Smooth muscle cell (in vitro differentiated cells): ENCODE data around the gene TBC1D16. TPM values are rescaled to one million over a fixed set of nuclear protein-coding genes. Genes with fewer than 3 reads are reported as not detected.

Source experiments
- DNase-seq: peaks from one replicate; lab custom pipeline; 2025; ENCODE audit not compliant: unreplicated experiment; lab: John Stamatoyannopoulos, UW
- H2AFZ ChIP-seq: fragments of 200-600 bp; sonication (generic); 2 replicates; pipeline ENCODE4 v1.6.0; 2016; ENCODE audit warnings: antibody characterized with exemption, low read depth, mild to moderate bottlenecking
- H3F3A ChIP-seq: fragments of 200-600 bp; sonication (generic); 2 replicates; pipeline ENCODE4 v1.6.0; 2017; ENCODE audit warnings: antibody characterized with exemption, low read depth
- H3K27ac ChIP-seq: fragments of 200-600 bp; sonication (generic); 2 replicates; pipeline ENCODE4 v1.5.1; 2016; ENCODE audit warnings: low read depth, mild to moderate bottlenecking
- H3K27me3 ChIP-seq: fragments of 200-600 bp; sonication (generic); 2 replicates; pipeline ENCODE4 v1.6.1; 2016; ENCODE audit warnings: low read depth, mild to moderate bottlenecking
- H3K36me3 ChIP-seq: fragments of 200-600 bp; sonication (generic); 2 replicates; pipeline ENCODE4 v1.5.1; 2016; ENCODE audit warnings: low read depth
- H3K4me1 ChIP-seq: fragments of 200-600 bp; sonication (generic); 2 replicates; pipeline ENCODE4 v1.5.1; 2016; ENCODE audit warnings: low read depth
- H3K4me2 ChIP-seq: fragments of 200-600 bp; sonication (generic); 2 replicates; pipeline ENCODE4 v1.6.0; 2016; ENCODE audit warnings: mild to moderate bottlenecking
- H3K4me3 ChIP-seq: fragments of 200-600 bp; sonication (generic); 2 replicates; pipeline ENCODE4 v1.5.1; 2016; ENCODE audit warnings: mild to moderate bottlenecking
- H3K79me2 ChIP-seq: fragments of 200-600 bp; sonication (generic); 2 replicates; pipeline ENCODE4 v1.6.0; 2016; ENCODE audit warnings: low read depth, mild to moderate bottlenecking
- H3K9ac ChIP-seq: fragments of 200-600 bp; sonication (generic); 2 replicates; pipeline ENCODE4 v1.6.0; 2016; ENCODE audit warnings: low read depth
- H3K9me3 ChIP-seq: fragments of 200-600 bp; sonication (generic); replicated peaks from 2 replicates; pipeline ENCODE4 v1.5.1; 2016; ENCODE audit warnings: low read depth
- H4K20me1 ChIP-seq: fragments of 200-600 bp; sonication (generic); 2 replicates; pipeline ENCODE4 v1.6.0; 2016; ENCODE audit warnings: low read depth
- WGBS: methylation state at CpG from one replicate; pipeline ENCODE4 v1.1.7; 2016; ENCODE audit warnings: low lambda C conversion rate; 5-methylcytosine and 5-hydroxymethylcytosine counted together
- polyA plus RNA-seq: library from polyadenylated mRNA; unstranded; fragments of >200 nt; fragmentation: Nextera tagmentation; extraction: Ambion mirVana; gene quantifications from 2 replicates; pipeline ENCODE4 v1.2.1, GENCODE V29; 2016
- total RNA-seq: library from RNA; depleted of rRNA; stranded (reverse); fragments of >200 nt; gene quantifications from 2 replicates; pipeline ENCODE4 v1.2.3, GENCODE V29; 2014
- TF ChIP-seq, protein P1 (sequence below): fragments of 200-600 bp; sonication (generic); IDR thresholded peaks from 2 replicates; pipeline ENCODE4 v1.5.1; 2017; ENCODE audit warnings: borderline replicate concordance, mild to moderate bottlenecking, antibody characterized with exemption; ENCODE audit not compliant: insufficient read depth, poor library complexity, severe bottlenecking

TBC1D16 gene, protein sequence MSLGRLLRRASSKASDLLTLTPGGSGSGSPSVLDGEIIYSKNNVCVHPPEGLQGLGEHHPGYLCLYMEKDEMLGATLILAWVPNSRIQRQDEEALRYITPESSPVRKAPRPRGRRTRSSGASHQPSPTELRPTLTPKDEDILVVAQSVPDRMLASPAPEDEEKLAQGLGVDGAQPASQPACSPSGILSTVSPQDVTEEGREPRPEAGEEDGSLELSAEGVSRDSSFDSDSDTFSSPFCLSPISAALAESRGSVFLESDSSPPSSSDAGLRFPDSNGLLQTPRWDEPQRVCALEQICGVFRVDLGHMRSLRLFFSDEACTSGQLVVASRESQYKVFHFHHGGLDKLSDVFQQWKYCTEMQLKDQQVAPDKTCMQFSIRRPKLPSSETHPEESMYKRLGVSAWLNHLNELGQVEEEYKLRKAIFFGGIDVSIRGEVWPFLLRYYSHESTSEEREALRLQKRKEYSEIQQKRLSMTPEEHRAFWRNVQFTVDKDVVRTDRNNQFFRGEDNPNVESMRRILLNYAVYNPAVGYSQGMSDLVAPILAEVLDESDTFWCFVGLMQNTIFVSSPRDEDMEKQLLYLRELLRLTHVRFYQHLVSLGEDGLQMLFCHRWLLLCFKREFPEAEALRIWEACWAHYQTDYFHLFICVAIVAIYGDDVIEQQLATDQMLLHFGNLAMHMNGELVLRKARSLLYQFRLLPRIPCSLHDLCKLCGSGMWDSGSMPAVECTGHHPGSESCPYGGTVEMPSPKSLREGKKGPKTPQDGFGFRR
- total RNA-seq (17.4 and 26.4 TPM in 2 replicates), polyA plus RNA-seq (22.0 and 24.6 TPM in 2 replicates)

- DNase-seq = no peak
- H3K27me3 ChIP-seq = no peaks in the 10 kb centered on the region
- H3K79me2 ChIP-seq = peaks cover 43% of the 10 kb centered on the region
- WGBS = no CpG with 5 or more reads among the region's 46 CpGs
- peak within 1 kb of the TSS; percentile 99 for H3K4me2 ChIP-seq
- H2AFZ ChIP-seq = peak within 1 kb of the TSS; percentile 75
- peaks cover 43% of the 10 kb centered on the region for H4K20me1 ChIP-seq
- no peaks in the 10 kb centered on the region for H3K36me3 ChIP-seq
- peak within 1 kb of the TSS; percentile 73 for H3K4me3 ChIP-seq
- H3K4me1 ChIP-seq = peaks cover 4% of the 10 kb centered on the region
- H3F3A ChIP-seq = no peaks in the 10 kb centered on the region
- no peaks in the 10 kb centered on the region for H3K9me3 ChIP-seq
- peak within 1 kb of the TSS; percentile 99 for H3K9ac ChIP-seq
- H3K27ac ChIP-seq = peak within 1 kb of the TSS; percentile 99
- TF ChIP-seq, protein P1, sequence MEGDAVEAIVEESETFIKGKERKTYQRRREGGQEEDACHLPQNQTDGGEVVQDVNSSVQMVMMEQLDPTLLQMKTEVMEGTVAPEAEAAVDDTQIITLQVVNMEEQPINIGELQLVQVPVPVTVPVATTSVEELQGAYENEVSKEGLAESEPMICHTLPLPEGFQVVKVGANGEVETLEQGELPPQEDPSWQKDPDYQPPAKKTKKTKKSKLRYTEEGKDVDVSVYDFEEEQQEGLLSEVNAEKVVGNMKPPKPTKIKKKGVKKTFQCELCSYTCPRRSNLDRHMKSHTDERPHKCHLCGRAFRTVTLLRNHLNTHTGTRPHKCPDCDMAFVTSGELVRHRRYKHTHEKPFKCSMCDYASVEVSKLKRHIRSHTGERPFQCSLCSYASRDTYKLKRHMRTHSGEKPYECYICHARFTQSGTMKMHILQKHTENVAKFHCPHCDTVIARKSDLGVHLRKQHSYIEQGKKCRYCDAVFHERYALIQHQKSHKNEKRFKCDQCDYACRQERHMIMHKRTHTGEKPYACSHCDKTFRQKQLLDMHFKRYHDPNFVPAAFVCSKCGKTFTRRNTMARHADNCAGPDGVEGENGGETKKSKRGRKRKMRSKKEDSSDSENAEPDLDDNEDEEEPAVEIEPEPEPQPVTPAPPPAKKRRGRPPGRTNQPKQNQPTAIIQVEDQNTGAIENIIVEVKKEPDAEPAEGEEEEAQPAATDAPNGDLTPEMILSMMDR = no peak
Measured at GRCh38 chr17:80035687-80035936, at the start of gene TBC1D16. Gene TBC1D16, minus strand, starts transcription at chr17:80035872. Its CDS starts 22,325 bp downstream, at chr17:80013547.

- Histone ChIP-seq H3K79me2 (no peaks in the 10 kb centered on the region), H2AFZ (no peak overlapping the region), H3K4me2 (no peak overlapping the region), H3K36me3 (no peaks in the 10 kb centered on the region), H3K9me3 (no peaks in the 10 kb centered on the region), H4K20me1 (no peaks in the 10 kb centered on the region), H3K27ac (no peak overlapping the region), H3F3A (no peaks in the 10 kb centered on the region), H3K9ac (no peak overlapping the region), H3K4me3 (no peak overlapping the region), H3K27me3 (no peaks in the 10 kb centered on the region), H3K4me1 (no peaks in the 10 kb centered on the region)
- 92% methylated on average over 15 of the region's 15 CpGs for WGBS
- DNase-seq = no peak
- TF ChIP-seq, protein P1 = no peak
Measured at GRCh38 chr17:80084773-80085172, 49.1 kb upstream of the TBC1D16 start.

- H3F3A ChIP-seq = no peaks in the 10 kb centered on the region
- TF ChIP-seq, protein P1 = no peak
- no peak for DNase-seq
- H3K4me1 ChIP-seq = no peaks in the 10 kb centered on the region
- no peaks in the 10 kb centered on the region for H3K9me3 ChIP-seq
- no peak overlapping the region for H3K27ac ChIP-seq
- H3K4me3 ChIP-seq = no peak overlapping the region
- no peaks in the 10 kb centered on the region for H3K79me2 ChIP-seq
- H3K36me3 ChIP-seq = no peaks in the 10 kb centered on the region
- H4K20me1 ChIP-seq = no peaks in the 10 kb centered on the region
- WGBS = 89% methylated on average over 13 of the region's 13 CpGs
- peak overlapping the region; percentile 43 for H3K4me2 ChIP-seq
- no peak overlapping the region for H2AFZ ChIP-seq
- H3K27me3 ChIP-seq = no peaks in the 10 kb centered on the region
- H3K9ac ChIP-seq = no peak overlapping the region
Measured at GRCh38 chr17:80083136-80083661, 47.5 kb upstream of the TBC1D16 start.
